GM19193 (cell line): ENCODE measurements around the gene CAMSAP3.

Source experiments
- POLR2A ChIP-seq: IDR thresholded peaks from 4 replicates; pipeline ENCODE4 v1.6.1; 2011; ENCODE audit not compliant: insufficient read depth, insufficient read length; ENCODE audit errors: extremely low read depth

CAMSAP3 gene

GRCh38 chr19:7595466-7596133, at the start of gene CAMSAP3:
Gene CAMSAP3, plus strand, starts transcription at chr19:7595863. Its CDS starts 140 bp downstream, at chr19:7596003.
- TF ChIP-seq POLR2A = no peak

GRCh38 chr19:7545904-7546303, 49.8 kb upstream of the CAMSAP3 start:
- TF ChIP-seq POLR2A = no peak

- no peak for TF ChIP-seq POLR2A
Measured at GRCh38 chr19:7547159-7547558, 48.5 kb upstream of the CAMSAP3 start.

GRCh38 chr19:7549429-7550148, 46.1 kb upstream of the CAMSAP3 start:
- no peak for TF ChIP-seq POLR2A

- TF ChIP-seq POLR2A = no peak
Measured at GRCh38 chr19:7550169-7550770, 45.4 kb upstream of the CAMSAP3 start.

GRCh38 chr19:7550987-7551761, 44.5 kb upstream of the CAMSAP3 start:
- TF ChIP-seq POLR2A = no peak

GRCh38 chr19:7552781-7553180, 42.9 kb upstream of the CAMSAP3 start:
- TF ChIP-seq POLR2A = no peak

GRCh38 chr19:7554565-7554964, 41.1 kb upstream of the CAMSAP3 start:
- no peak for TF ChIP-seq POLR2A

GRCh38 chr19:7554990-7555864, 40.4 kb upstream of the CAMSAP3 start:
- no peak for TF ChIP-seq POLR2A

- no peak for TF ChIP-seq POLR2A
Measured at GRCh38 chr19:7556696-7557315, 38.9 kb upstream of the CAMSAP3 start.

- no peak for TF ChIP-seq POLR2A
Measured at GRCh38 chr19:7558667-7559066, 37.0 kb upstream of the CAMSAP3 start.

GRCh38 chr19:7559102-7559501, 36.6 kb upstream of the CAMSAP3 start:
- TF ChIP-seq POLR2A = no peak

- no peak for TF ChIP-seq POLR2A
Measured at GRCh38 chr19:7560255-7560654, 35.4 kb upstream of the CAMSAP3 start.

GRCh38 chr19:7561325-7561724, 34.3 kb upstream of the CAMSAP3 start:
- no peak for TF ChIP-seq POLR2A

GRCh38 chr19:7562646-7563393, 32.8 kb upstream of the CAMSAP3 start:
- no peak for TF ChIP-seq POLR2A
